Activated CD4-positive, alpha-beta T cell treated with anti-CD3 and anti-CD28 coated beads, Interleukin-2, amount 50 U/mL, for 48 hours (primary cell): Measurements from ENCODE around the gene H2BW1.
"Not testable (repeated sequence)": the region's sequence is repeated elsewhere in the genome, so short reads cannot be mapped to it uniquely, and the experiment has no call there.

Experiments used
- DNase-seq, 2 experiments: peaks; one replicate each; pipeline ENCODE4 v3.0.0-alpha.2; 2020

Gene H2BW1

GRCh38 chrX:104013606-104014005 lies at the start of gene H2BW1:
Gene H2BW1 (minus strand): TSS chrX:104013708. CDS start chrX:104013576, 132 bp downstream.
- DNase-seq, result no peak

GRCh38 chrX:104062636-104063035 lies 49.1 kb upstream of the H2BW1 start:
- not testable (repeated sequence) for DNase-seq

- not testable (repeated sequence) for DNase-seq
Observed at GRCh38 chrX:104054956-104055355, 41.4 kb upstream of the H2BW1 start.

GRCh38 chrX:104047171-104047570 lies 33.7 kb upstream of the H2BW1 start:
- no peak for DNase-seq

- no peak for DNase-seq
Observed at GRCh38 chrX:104045642-104046041, 32.1 kb upstream of the H2BW1 start.

- DNase-seq, result no peak
Observed at GRCh38 chrX:104041003-104041402, 27.5 kb upstream of the H2BW1 start.

GRCh38 chrX:104039689-104040505 lies 26.4 kb upstream of the H2BW1 start, which contains the start of gene H2BW2:
Gene H2BW2 (plus strand): TSS chrX:104039956. CDS start chrX:104039995, 39 bp downstream.
- DNase-seq, result no peak

- no peak for DNase-seq
Observed at GRCh38 chrX:104018126-104018525, 4.6 kb upstream of the H2BW1 start.

GRCh38 chrX:104015576-104015975 lies 2.1 kb upstream of the H2BW1 start:
- not testable (repeated sequence) for DNase-seq

- DNase-seq, result no peak
Observed at GRCh38 chrX:104013158-104013557, 350 bp downstream of the H2BW1 start.

GRCh38 chrX:104008831-104009230 lies 4.7 kb downstream of the H2BW1 start:
- DNase-seq, result no peak

- DNase-seq, result no peak
Observed at GRCh38 chrX:103999234-103999633, 14.3 kb downstream of the H2BW1 start.

GRCh38 chrX:103983508-103983907 lies 30.0 kb downstream of the H2BW1 start:
- not testable (repeated sequence) for DNase-seq

GRCh38 chrX:103962411-103963278 lies 50.9 kb downstream of the H2BW1 start, which contains the start of gene TMSB15B:
Gene TMSB15B (plus strand): TSS chrX:103962627.
- not testable (repeated sequence) for DNase-seq
